Measurements from ENCODE around the gene SNPH.

Gene SNPH

DNA sequence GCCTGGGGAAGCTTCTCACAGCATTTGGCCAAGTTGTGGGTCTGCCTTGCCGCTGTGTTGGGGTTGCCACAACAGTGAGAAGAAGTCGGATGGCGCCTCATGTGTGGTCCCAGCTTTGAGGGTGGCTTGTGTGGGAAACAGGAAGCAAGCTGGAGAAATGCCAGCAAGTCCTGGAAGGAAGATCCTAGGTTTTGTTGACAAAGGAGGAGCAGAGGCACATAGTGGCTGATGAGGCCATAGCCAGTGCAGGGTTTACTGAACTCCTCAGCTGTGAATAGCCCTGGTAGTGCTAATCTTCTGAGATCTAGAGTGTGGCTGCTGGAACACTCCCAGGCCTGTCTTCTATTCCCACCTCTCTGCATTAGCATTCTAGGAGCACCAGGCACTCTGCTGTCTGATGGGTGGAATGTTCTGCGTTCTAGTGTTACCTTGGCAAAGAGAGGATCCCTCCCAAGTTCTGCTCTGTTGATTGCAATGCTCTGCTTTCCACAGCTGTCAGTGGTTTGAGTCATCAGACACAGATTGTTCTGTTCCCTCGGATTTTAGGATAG, 25.2 kb downstream of the SNPH start:
- no peak overlapping the region for H3K4me3 ChIP-seq (ENCODE audit: low read length)
- no peaks in the 10 kb centered on the region for H3K27me3 ChIP-seq (ENCODE audit: insufficient read depth, low read length)
- H3K36me3 ChIP-seq (ENCODE audit: insufficient read depth, low read length), result no peaks in the 10 kb centered on the region
- H3K4me1 ChIP-seq (ENCODE audit: insufficient read depth, low read length), result no peaks in the 10 kb centered on the region
- WGBS, result 79% methylated on average over 5 of the region's 5 CpGs
- no peaks in the 10 kb centered on the region for H3K9me3 ChIP-seq (ENCODE audit: insufficient read depth, low read depth, low read length)
- H3K9ac ChIP-seq (ENCODE audit: low read depth, low read length), result no peak overlapping the region
- H3K27ac ChIP-seq (ENCODE audit: low read depth, low read length), result no peak overlapping the region

DNA sequence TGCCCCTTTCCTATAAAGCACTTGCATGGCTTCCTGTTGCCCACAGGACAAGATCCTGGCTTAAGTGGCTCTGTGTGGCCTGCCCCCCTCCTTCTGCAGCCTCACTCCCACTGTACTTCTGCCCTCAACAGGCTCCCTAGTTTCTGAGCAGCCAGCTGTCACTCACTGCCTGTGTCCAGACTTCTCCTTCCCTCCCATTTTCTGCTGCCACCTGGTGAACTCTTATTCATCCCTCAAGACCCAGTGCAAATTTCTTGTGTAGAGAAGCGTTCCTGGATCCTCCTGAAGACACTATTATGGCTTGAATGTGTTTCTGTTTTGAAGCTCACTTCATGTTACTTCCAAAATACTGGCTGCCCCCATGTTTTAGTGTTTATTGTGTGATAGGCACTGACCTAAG, 26.5 kb downstream of the SNPH start:
- H3K4me3 ChIP-seq (ENCODE audit: low read length), result no peak overlapping the region
- H3K36me3 ChIP-seq (ENCODE audit: insufficient read depth, low read length), result no peaks in the 10 kb centered on the region
- WGBS, result 100% methylated on average over 1 of the region's 1 CpG
- H3K27ac ChIP-seq (ENCODE audit: low read depth, low read length), result no peak overlapping the region
- H3K9me3 ChIP-seq (ENCODE audit: insufficient read depth, low read depth, low read length), result no peaks in the 10 kb centered on the region
- H3K27me3 ChIP-seq (ENCODE audit: insufficient read depth, low read length), result no peaks in the 10 kb centered on the region
- H3K9ac ChIP-seq (ENCODE audit: low read depth, low read length), result no peak overlapping the region
- H3K4me1 ChIP-seq (ENCODE audit: insufficient read depth, low read length), result no peaks in the 10 kb centered on the region

DNA sequence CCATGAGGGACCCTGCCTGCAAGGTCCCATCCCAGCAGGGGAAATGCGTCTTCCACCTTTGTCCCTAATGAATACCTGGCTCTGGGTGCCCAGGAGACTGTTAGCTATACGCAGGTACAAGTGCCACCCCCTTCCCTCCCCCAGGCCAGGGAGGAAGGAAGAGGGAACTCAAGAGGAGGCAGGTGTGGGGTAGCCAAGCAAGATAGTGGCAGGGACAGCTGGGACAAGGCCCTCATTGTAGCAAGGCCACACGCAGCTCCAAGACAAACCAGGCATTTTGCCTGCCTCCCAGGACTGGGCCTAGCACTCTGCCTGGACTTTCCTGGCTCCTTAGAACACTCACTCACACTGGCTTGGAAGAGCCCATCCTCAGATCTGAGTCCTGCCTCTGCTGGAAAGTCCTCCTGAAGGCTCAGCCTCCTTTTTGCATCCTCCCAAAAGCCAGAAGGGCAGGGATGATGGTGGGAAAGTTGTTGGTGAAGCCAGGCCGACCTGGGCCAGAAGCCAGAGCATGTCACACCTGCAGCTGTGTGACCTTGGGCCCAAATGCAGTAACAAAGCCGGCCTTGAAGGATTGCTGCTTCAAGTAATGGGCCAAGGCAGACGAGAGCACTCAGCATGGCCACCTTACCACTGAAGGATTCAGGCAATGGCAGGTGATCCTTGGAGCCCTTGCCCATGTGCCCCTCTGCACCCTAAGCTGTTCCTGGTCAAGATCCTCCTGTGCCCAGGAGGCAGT, 27.7 kb downstream of the SNPH start:
- Histone ChIP-seq H3K9me3 (ENCODE audit: insufficient read depth, low read depth, low read length) (no peaks in the 10 kb centered on the region), H3K27ac (ENCODE audit: low read depth, low read length) (no peak overlapping the region), H3K27me3 (ENCODE audit: insufficient read depth, low read length) (no peaks in the 10 kb centered on the region), H3K9ac (ENCODE audit: low read depth, low read length) (no peak overlapping the region), H3K4me3 (ENCODE audit: low read length) (no peak overlapping the region), H3K36me3 (ENCODE audit: insufficient read depth, low read length) (no peaks in the 10 kb centered on the region), H3K4me1 (ENCODE audit: insufficient read depth, low read length) (no peaks in the 10 kb centered on the region)
- 90% methylated on average over 6 of the region's 6 CpGs for WGBS

DNA sequence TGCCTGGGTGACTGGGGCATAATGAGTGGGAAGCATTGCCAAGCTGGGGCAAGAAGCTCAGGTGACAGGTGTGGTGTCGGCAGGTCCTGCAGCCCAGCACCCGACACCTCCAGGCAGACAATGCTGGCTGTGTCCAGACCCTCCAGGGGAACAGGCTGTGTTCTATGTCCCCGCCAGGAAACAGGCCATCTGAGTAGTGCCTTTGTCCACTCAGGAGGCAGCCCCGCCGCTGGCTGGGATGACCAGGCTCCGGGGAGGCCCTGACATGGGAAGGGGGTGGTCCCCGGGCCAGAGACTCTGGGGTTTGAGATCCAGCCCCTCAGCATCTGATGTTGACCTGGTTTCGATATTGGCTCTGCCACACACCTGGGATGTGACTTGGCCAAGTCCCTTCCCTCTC, 28.4 kb downstream of the SNPH start:
- Histone ChIP-seq H3K27me3 (ENCODE audit: insufficient read depth, low read length) (no peaks in the 10 kb centered on the region), H3K36me3 (ENCODE audit: insufficient read depth, low read length) (no peaks in the 10 kb centered on the region), H3K4me3 (ENCODE audit: low read length) (no peak overlapping the region), H3K4me1 (ENCODE audit: insufficient read depth, low read length) (no peaks in the 10 kb centered on the region), H3K27ac (ENCODE audit: low read depth, low read length) (no peak overlapping the region), H3K9ac (ENCODE audit: low read depth, low read length) (no peak overlapping the region), H3K9me3 (ENCODE audit: insufficient read depth, low read depth, low read length) (no peaks in the 10 kb centered on the region)
- WGBS, result 94% methylated on average over 8 of the region's 8 CpGs

DNA sequence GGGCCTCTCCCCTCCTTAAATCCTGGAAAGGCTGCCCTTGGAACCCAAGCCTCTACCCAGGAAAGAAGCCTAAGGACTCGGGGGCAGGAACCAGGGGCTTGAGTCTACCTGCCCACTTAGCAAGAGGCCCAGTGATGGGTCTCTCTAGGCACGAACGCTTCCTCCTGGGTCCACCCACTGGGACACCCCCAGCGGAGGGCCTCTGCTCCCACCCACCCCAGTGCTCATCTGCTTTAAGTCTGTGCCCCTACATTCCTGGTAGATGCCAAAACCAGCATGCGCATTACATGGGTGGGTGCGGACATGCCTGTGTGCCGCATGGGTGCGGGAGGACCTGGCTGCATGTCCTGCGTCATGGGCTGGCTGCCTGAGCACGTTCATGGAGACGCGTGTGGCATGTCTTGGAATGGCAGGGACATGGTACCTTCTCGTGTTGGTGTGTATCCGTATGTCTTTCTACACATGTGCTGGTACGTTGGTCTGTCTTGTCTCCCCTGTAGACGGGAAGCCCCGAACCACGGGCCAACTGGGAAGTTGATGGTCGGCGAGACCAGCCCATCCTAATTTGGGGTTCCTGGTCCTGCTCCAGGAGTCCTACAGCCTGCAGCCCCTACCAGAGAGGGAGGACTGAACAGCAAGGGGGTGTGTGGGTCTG, 29.3 kb downstream of the SNPH start:
- Histone ChIP-seq H3K4me3 (ENCODE audit: low read length) (no peak overlapping the region), H3K4me1 (ENCODE audit: insufficient read depth, low read length) (no peaks in the 10 kb centered on the region), H3K27ac (ENCODE audit: low read depth, low read length) (no peak overlapping the region), H3K36me3 (ENCODE audit: insufficient read depth, low read length) (no peaks in the 10 kb centered on the region), H3K27me3 (ENCODE audit: insufficient read depth, low read length) (no peaks in the 10 kb centered on the region), H3K9ac (ENCODE audit: low read depth, low read length) (no peak overlapping the region), H3K9me3 (ENCODE audit: insufficient read depth, low read depth, low read length) (no peaks in the 10 kb centered on the region)
- 93% methylated on average over 20 of the region's 20 CpGs for WGBS

DNA sequence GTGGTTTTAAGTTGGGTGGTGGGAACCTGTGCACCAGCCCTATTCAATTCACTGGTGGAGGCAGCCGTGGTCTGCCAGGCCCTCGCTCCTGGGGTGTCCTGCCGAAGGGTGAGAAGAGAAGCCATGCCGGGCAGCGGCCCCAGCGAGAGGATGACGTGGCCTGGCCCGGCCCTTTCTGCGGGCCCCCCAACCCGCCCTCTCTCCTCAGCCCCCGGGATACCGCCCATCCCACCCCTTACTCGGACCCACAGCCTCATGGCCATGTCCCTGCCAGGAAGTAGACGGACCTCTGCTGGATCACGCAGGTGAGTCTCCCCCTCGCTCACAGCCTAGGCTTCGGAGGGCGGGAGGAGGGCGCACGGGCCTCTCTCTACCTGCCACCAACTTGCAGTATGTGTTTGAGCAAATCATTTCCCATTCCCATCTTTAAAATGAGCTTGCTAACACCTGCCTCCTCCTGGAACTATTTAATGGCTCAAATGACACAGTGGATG, 30.1 kb downstream of the SNPH start:
- 93% methylated on average over 20 of the region's 20 CpGs for WGBS
- H3K9ac ChIP-seq (ENCODE audit: low read depth, low read length), result no peak overlapping the region
- H3K9me3 ChIP-seq (ENCODE audit: insufficient read depth, low read depth, low read length), result no peaks in the 10 kb centered on the region
- peaks cover 6% of the 10 kb centered on the region; the same call in 1 of the 2 replicates for H3K4me1 ChIP-seq (ENCODE audit: insufficient read depth, low read length)
- no peak overlapping the region for H3K27ac ChIP-seq (ENCODE audit: low read depth, low read length)
- H3K27me3 ChIP-seq (ENCODE audit: insufficient read depth, low read length), result no peaks in the 10 kb centered on the region
- no peak overlapping the region for H3K4me3 ChIP-seq (ENCODE audit: low read length)
- no peaks in the 10 kb centered on the region for H3K36me3 ChIP-seq (ENCODE audit: insufficient read depth, low read length)

DNA sequence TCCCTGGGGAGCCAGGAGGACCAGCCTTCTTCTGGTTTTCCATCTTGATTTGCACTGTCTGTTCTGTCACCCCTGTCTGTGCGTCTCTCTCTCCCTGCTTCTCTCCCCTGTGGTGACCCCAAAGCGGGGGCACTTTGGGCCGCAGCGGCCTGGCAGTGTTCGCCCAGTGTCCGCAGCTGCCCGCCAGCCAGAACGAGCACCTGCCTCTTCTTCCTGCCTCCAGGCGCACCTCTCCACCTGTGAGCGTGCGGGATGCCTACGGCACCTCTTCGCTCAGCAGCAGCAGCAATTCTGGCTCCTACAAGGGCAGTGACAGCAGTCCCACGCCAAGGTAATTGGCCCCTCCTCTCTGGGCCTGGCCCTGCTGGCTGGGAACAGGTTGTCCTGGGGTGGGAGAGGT, 30.8 kb downstream of the SNPH start:
- Histone ChIP-seq H3K9ac (ENCODE audit: low read depth, low read length) (no peak overlapping the region), H3K36me3 (ENCODE audit: insufficient read depth, low read length) (no peaks in the 10 kb centered on the region), H3K4me3 (ENCODE audit: low read length) (no peak overlapping the region), H3K4me1 (ENCODE audit: insufficient read depth, low read length) (peaks cover 8% of the 10 kb centered on the region; the same call in 1 of the 2 replicates), H3K27ac (ENCODE audit: low read depth, low read length) (no peak overlapping the region), H3K9me3 (ENCODE audit: insufficient read depth, low read depth, low read length) (no peaks in the 10 kb centered on the region), H3K27me3 (ENCODE audit: insufficient read depth, low read length) (no peaks in the 10 kb centered on the region)
- 90% methylated on average over 14 of the region's 14 CpGs for WGBS

DNA sequence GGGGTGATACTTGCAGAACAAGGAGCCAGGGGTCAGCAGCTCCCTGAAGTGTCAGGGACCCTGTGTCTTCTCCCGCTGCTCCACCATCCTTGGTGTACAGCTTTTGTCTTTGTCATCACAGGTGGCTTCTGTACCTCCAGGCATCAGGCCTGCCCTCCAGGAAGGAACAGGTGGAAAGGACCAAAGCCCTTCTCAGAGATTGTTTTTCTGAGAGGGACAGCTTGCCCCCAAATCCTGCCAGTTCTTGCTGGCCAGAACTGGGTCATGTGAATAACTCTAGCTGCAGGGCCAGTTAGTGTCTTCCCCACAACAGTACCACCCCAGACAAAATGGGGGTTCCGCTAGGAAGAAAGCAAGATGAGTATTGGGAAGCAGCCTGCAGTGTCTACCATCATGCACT, 31.4 kb downstream of the SNPH start:
- Histone ChIP-seq H3K9me3 (ENCODE audit: insufficient read depth, low read depth, low read length) (no peaks in the 10 kb centered on the region), H3K36me3 (ENCODE audit: insufficient read depth, low read length) (no peaks in the 10 kb centered on the region), H3K4me3 (ENCODE audit: low read length) (no peak overlapping the region), H3K27ac (ENCODE audit: low read depth, low read length) (no peak overlapping the region), H3K9ac (ENCODE audit: low read depth, low read length) (no peak overlapping the region), H3K4me1 (ENCODE audit: insufficient read depth, low read length) (peaks cover 8% of the 10 kb centered on the region; the same call in 1 of the 2 replicates), H3K27me3 (ENCODE audit: insufficient read depth, low read length) (no peaks in the 10 kb centered on the region)
- 93% methylated on average over 2 of the region's 2 CpGs for WGBS

DNA sequence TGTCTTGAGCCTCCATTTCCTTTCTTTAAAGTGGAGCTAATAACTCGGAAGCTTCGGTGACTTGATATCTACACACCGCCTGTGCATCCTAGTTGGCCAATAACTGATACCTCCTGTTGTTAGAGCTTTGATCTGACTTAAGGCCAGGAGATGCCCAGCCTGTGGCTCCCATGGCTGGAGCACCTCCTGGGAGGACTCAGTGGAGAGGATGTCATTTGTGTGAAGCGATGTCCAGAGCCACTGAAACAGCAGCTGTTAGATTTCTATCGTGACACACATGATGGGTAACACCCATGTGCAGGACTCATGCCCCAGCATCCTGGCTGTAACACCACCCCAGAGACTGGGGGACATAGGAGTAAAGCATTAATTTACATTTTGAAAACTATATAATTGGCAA, 32.1 kb downstream of the SNPH start:
- Histone ChIP-seq H3K27ac (ENCODE audit: low read depth, low read length) (no peak overlapping the region), H3K4me1 (ENCODE audit: insufficient read depth, low read length) (peaks cover 8% of the 10 kb centered on the region; the same call in 1 of the 2 replicates), H3K27me3 (ENCODE audit: insufficient read depth, low read length) (no peaks in the 10 kb centered on the region), H3K9ac (ENCODE audit: low read depth, low read length) (no peak overlapping the region), H3K4me3 (ENCODE audit: low read length) (no peak overlapping the region), H3K9me3 (ENCODE audit: insufficient read depth, low read depth, low read length) (no peaks in the 10 kb centered on the region), H3K36me3 (ENCODE audit: insufficient read depth, low read length) (no peaks in the 10 kb centered on the region)
- 98% methylated on average over 5 of the region's 5 CpGs for WGBS

DNA sequence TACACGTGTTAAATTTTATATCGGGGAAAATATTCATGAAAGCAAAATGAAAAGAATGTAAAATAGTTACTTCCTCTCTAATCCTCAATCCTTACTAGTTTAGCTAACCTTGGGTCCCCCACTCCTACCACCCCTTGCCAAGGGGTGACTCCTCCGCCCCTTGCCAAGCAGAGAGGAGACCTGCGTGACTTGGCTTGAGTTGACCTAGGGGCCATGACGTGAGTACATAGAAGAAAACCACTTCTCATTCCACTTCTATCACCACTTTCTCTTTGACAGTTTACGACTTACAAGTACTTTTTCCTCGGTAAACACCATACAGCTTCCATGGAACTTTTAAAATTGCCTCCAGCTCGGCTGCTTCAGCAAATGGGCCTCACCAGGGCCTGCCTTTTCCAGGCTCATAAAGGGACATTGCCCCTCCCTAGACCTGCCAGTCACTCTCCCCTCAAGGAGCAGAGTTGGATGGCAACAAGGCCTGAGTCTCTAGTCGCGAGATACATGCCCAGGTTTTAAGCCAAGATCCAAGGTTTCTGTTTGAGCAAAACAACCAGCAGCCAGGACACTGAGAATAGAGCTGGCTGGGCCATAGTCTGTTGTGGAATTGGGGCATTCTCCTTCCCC, 32.9 kb downstream of the SNPH start:
- H3K36me3 ChIP-seq (ENCODE audit: insufficient read depth, low read length), result no peaks in the 10 kb centered on the region
- no peak overlapping the region for H3K4me3 ChIP-seq (ENCODE audit: low read length)
- H3K27ac ChIP-seq (ENCODE audit: low read depth, low read length), result no peak overlapping the region
- WGBS, result 90% methylated on average over 8 of the region's 10 CpGs
- H3K27me3 ChIP-seq (ENCODE audit: insufficient read depth, low read length), result no peaks in the 10 kb centered on the region
- H3K9me3 ChIP-seq (ENCODE audit: insufficient read depth, low read depth, low read length), result no peaks in the 10 kb centered on the region
- no peak overlapping the region for H3K9ac ChIP-seq (ENCODE audit: low read depth, low read length)
- H3K4me1 ChIP-seq (ENCODE audit: insufficient read depth, low read length), result peaks cover 8% of the 10 kb centered on the region; the same call in 1 of the 2 replicates

DNA sequence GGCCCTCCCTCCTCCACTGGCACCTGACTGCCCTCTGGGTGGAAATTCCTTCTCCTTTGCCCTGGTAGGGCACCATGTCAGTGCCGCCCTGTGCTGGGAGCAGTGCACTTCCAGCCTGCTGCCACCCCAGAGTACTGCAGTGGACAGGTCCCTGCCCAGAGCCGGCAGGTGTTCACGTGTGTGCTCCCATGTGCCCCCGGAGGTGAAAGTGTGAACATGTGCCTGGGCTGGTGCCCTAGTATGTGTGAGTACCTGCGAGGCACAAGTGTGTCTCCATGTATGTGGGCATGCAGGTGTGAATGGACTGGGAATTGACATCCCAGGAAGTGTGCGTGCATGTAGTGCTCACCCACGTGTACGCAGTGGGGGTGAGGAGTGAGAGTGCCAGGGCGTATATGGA, 33.4 kb downstream of the SNPH start:
- WGBS, result 92% methylated on average over 9 of the region's 9 CpGs
- H3K9ac ChIP-seq (ENCODE audit: low read depth, low read length), result no peak overlapping the region
- H3K9me3 ChIP-seq (ENCODE audit: insufficient read depth, low read depth, low read length), result no peaks in the 10 kb centered on the region
- H3K27me3 ChIP-seq (ENCODE audit: insufficient read depth, low read length), result no peaks in the 10 kb centered on the region
- no peak overlapping the region for H3K4me3 ChIP-seq (ENCODE audit: low read length)
- H3K27ac ChIP-seq (ENCODE audit: low read depth, low read length), result no peak overlapping the region
- H3K4me1 ChIP-seq (ENCODE audit: insufficient read depth, low read length), result peaks cover 8% of the 10 kb centered on the region; the same call in 1 of the 2 replicates
- no peaks in the 10 kb centered on the region for H3K36me3 ChIP-seq (ENCODE audit: insufficient read depth, low read length)

Measured in HUES64 (cell line).